Esophagus squamous epithelium (tissue), 4 donors: ENCODE data around the gene PPP2R2C.

Experiments used
- POLR2A ChIP-seq, 4 donors: fragments of 450-650 bp; IDR thresholded peaks; one replicate each; pipeline ENCODE4 v1.6.1; 2017; ENCODE audit warnings: antibody characterized with exemption in 4 of 4, mild to moderate bottlenecking in 4 of 4, moderate library complexity in 3 of 4
- TF ChIP-seq, protein P1 (sequence below), 6 experiments: fragments of 450-650 bp in 4 of 6; fragments of 200-600 bp in 2 of 6; sonication (generic) in 2 of 6; IDR thresholded peaks; one replicate each; pipeline ENCODE4 v1.5.1; 2016 to 2019; ENCODE audit warnings: antibody characterized with exemption in 6 of 6, mild to moderate bottlenecking in 4 of 6, moderate library complexity in 4 of 6

DNA sequence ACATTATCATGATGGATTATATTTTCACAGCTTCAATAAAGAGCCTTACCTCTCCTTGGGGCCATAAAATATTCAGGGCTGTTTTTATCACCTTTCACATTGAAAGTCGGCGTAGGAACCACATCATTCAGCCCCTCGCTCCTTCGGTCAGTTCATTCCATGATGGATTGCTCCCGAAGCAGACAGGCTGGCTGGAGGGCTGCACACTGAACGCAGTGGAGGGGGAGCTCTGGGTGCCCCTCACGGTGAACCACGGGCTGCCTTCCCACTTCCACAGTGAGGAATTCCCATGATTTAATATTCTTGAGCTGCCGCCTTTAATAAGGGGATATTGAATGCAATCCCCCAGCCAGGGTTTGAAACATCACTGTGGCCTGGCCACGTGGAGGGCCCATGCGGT lies 16.0 kb downstream of the PPP2R2C start:
- TF ChIP-seq, protein P1, sequence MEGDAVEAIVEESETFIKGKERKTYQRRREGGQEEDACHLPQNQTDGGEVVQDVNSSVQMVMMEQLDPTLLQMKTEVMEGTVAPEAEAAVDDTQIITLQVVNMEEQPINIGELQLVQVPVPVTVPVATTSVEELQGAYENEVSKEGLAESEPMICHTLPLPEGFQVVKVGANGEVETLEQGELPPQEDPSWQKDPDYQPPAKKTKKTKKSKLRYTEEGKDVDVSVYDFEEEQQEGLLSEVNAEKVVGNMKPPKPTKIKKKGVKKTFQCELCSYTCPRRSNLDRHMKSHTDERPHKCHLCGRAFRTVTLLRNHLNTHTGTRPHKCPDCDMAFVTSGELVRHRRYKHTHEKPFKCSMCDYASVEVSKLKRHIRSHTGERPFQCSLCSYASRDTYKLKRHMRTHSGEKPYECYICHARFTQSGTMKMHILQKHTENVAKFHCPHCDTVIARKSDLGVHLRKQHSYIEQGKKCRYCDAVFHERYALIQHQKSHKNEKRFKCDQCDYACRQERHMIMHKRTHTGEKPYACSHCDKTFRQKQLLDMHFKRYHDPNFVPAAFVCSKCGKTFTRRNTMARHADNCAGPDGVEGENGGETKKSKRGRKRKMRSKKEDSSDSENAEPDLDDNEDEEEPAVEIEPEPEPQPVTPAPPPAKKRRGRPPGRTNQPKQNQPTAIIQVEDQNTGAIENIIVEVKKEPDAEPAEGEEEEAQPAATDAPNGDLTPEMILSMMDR (IDR thresholded peaks at IDR 0.05), result no peak
- no peak for TF ChIP-seq POLR2A (IDR thresholded peaks at IDR 0.05)
